GM12878 (cell line): Measurements from ENCODE around the gene PPP2R5C. TPM values are rescaled to one million over a fixed set of nuclear protein-coding genes. Genes with fewer than 3 reads are reported as not detected.

ENCODE experiments used
- BMI1 ChIP-seq: fragments of 450-650 bp; IDR thresholded peaks from 2 replicates; pipeline ENCODE4 v1.6.1; 2016; ENCODE audit warnings: mild to moderate bottlenecking, moderate library complexity, borderline replicate concordance
- CBX3 ChIP-seq: fragments of 200-600 bp; sonication (generic); IDR thresholded peaks from 2 replicates; pipeline ENCODE4 v1.6.1; 2016; ENCODE audit warnings: low read depth, borderline replicate concordance
- GABPA ChIP-seq: IDR thresholded peaks from 2 replicates; pipeline ENCODE4 v1.6.1; 2014; ENCODE audit warnings: antibody characterized with exemption, low read depth, mild to moderate bottlenecking, inconsistent platforms
- IKZF2 ChIP-seq, 2 experiments: fragments of 450-650 bp; IDR thresholded peaks; 2 replicates each; pipeline ENCODE4 v1.6.1; 2017; ENCODE audit warnings: mild to moderate bottlenecking in 2 of 2, moderate library complexity in 2 of 2
- JUND ChIP-seq: IDR thresholded peaks from 2 replicates; pipeline ENCODE4 v1.6.1; 2012; ENCODE audit warnings: low read depth, mild to moderate bottlenecking, low read length, improper control_type of control experiment, moderate library complexity
- MEF2B ChIP-seq: fragments of 450-650 bp; IDR thresholded peaks from 2 replicates; pipeline ENCODE4 v1.6.1; 2018; ENCODE audit warnings: mild to moderate bottlenecking, moderate library complexity; ENCODE audit not compliant: partially characterized antibody, poor library complexity, severe bottlenecking
- PML ChIP-seq: IDR thresholded peaks from 2 replicates; pipeline ENCODE4 v1.6.1; 2012; ENCODE audit warnings: low read length, inconsistent platforms
- RB1 ChIP-seq: fragments of 450-650 bp; formaldehyde crosslinking; IDR thresholded peaks from 2 replicates; pipeline ENCODE4 v1.6.1; 2017; ENCODE audit warnings: mild to moderate bottlenecking, borderline replicate concordance
- RCOR1 ChIP-seq: conservative IDR thresholded peaks from 2 replicates; pipeline ENCODE4 v1.6.1; 2012; ENCODE audit warnings: low read depth, low read length, improper control_type of control experiment
- SIN3A ChIP-seq: IDR thresholded peaks from 2 replicates; pipeline ENCODE4 v1.6.1; 2012; ENCODE audit warnings: low read depth, low read length, improper control_type of control experiment
- SMAD5 ChIP-seq: IDR thresholded peaks from 2 replicates; pipeline ENCODE4 v1.6.1; 2016; ENCODE audit warnings: antibody characterized with exemption, low read depth
- STAT3 ChIP-seq: IDR thresholded peaks from 2 replicates; pipeline ENCODE4 v1.6.1; 2011; ENCODE audit warnings: low read depth, low read length, improper control_type of control experiment
- SUPT20H ChIP-seq: IDR thresholded peaks from 2 replicates; pipeline ENCODE4 v1.6.1; 2011; ENCODE audit warnings: low read depth, mild to moderate bottlenecking, low read length, moderate library complexity, borderline replicate concordance; ENCODE audit not compliant: control insufficient read depth
- YY1 ChIP-seq: IDR thresholded peaks from 2 replicates; pipeline ENCODE4 v1.6.1; 2011; ENCODE audit warnings: low read depth, mild to moderate bottlenecking, low read length
- ZNF217 ChIP-seq: fragments of 450-650 bp; IDR thresholded peaks from 2 replicates; pipeline ENCODE4 v1.6.1; 2017; ENCODE audit warnings: antibody characterized with exemption, mild to moderate bottlenecking
- ZNF274 ChIP-seq: IDR thresholded peaks from one replicate; pipeline ENCODE4 v1.8.0; 2011; ENCODE audit not compliant: insufficient read length, insufficient read depth
- ZNF622 ChIP-seq: fragments of 450-650 bp; IDR thresholded peaks from 2 replicates; pipeline ENCODE4 v1.6.1; 2017; ENCODE audit warnings: mild to moderate bottlenecking, inconsistent platforms
- polyA plus RNA-seq, 11 experiments: library from polyadenylated mRNA; depleted of rRNA in 4 of 11; unstranded in 6 of 11; stranded (reverse) in 5 of 11; fragments of >200 nt; fragmentation: Nextera tagmentation in 4 of 11; fragmentation: Illumina TruSeq in 1 of 11; extraction: Ambion mirVana in 4 of 11; extraction: Trizol in 1 of 11; gene quantifications; 1 replicate in 1 of 11; 2 replicates in 10 of 11; pipeline versions ENCODE4 v1.2.1 to v1.2.3, GENCODE V29; 2011 to 2016; ENCODE audit warnings: inconsistent platforms in 2 of 11, missing spikeins in 2 of 11, low read depth in 1 of 11
- total RNA-seq, 4 experiments: library from RNA; depleted of rRNA in 3 of 4; stranded (reverse); fragments of >200 nt in 3 of 4; fragmentation: Illumina TruSeq in 1 of 4; extraction: Trizol in 1 of 4; gene quantifications; 2 replicates each; pipeline versions ENCODE4 v1.2.1 to v1.2.3, GENCODE V29; 2013 to 2021
- TF ChIP-seq, protein P1 (sequence below): IDR thresholded peaks from 2 replicates; pipeline ENCODE4 v1.6.1; 2011; ENCODE audit warnings: mild to moderate bottlenecking, low read depth, low read length, moderate library complexity; ENCODE audit not compliant: insufficient replicate concordance
- TF ChIP-seq, protein P2 (sequence below): fragments of 450-650 bp; IDR thresholded peaks from 2 replicates; pipeline ENCODE4 v1.6.1; 2017; ENCODE audit warnings: mild to moderate bottlenecking
- TF ChIP-seq, protein P3 (sequence below): fragments of 450-650 bp; formaldehyde crosslinking; IDR thresholded peaks from 2 replicates; pipeline ENCODE4 v1.4.0; 2022; ENCODE audit warnings: mild to moderate bottlenecking, moderate library complexity
- TF ChIP-seq, protein P4 (sequence below): fragments of 450-650 bp; IDR thresholded peaks from 2 replicates; pipeline ENCODE4 v1.6.1; 2017; ENCODE audit warnings: borderline replicate concordance

The PPP2R5C gene
- total and polyA plus RNA-seq, 10 of the 15 experiments (the other 5 are each of a cell fraction or from before 2014, with no cell fraction given): 106 to 199 (median 144) TPM

DNA sequence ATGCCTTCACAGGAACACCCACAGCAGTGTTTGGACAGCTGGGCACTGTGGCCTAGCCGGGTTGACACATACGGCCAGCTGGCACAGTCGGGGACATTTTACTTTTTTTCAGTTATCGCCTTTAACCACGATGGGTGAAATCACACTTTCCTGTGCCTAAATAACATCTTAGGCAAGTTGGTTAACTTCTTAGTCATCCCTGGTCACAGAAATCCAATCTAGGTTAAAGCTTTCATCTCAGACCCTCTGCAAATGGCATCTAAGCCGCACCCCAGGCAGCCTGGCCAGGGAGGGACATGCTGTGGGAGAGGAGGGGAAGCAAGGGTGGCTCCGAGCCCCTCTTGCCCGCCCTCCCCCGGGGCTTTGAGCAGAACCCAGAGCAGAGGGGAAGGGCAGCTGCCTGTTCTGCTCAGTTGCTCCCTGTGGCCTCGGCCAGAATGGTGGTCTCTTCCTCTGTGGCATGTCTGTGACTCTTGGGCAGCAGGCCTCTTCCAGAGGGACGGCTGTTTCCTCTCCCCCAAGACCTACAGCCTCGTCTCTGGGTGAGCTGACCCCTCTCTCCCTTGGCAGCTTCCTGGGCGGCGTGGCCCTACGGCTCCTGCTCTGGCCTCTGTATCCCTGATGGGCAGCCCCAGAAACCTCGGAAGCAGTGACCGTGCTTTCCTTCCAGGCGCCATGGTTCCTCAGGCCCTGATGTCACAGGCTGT, 117.5 kb downstream of the PPP2R5C start (continued):
- no peak for TF ChIP-seq IKZF2 (IDR thresholded peaks at IDR 0.05)
- no peak for TF ChIP-seq GABPA
- TF ChIP-seq, protein P1, sequence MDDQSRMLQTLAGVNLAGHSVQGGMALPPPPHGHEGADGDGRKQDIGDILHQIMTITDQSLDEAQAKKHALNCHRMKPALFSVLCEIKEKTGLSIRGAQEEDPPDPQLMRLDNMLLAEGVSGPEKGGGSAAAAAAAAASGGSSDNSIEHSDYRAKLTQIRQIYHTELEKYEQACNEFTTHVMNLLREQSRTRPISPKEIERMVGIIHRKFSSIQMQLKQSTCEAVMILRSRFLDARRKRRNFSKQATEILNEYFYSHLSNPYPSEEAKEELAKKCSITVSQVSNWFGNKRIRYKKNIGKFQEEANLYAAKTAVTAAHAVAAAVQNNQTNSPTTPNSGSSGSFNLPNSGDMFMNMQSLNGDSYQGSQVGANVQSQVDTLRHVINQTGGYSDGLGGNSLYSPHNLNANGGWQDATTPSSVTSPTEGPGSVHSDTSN: no peak
- no peak for TF ChIP-seq PML
- no peak for TF ChIP-seq CBX3
- TF ChIP-seq YY1: 0 out of 2 replicates have a peak, but pooled peaks have one; percentile 5
- TF ChIP-seq SMAD5: no peak
- TF ChIP-seq BMI1: no peak
- no peak for TF ChIP-seq SIN3A
- no peak for TF ChIP-seq STAT3
- TF ChIP-seq ZNF622: no peak
- no peak for TF ChIP-seq ZNF217
- TF ChIP-seq SUPT20H: no peak
- TF ChIP-seq, protein P2, sequence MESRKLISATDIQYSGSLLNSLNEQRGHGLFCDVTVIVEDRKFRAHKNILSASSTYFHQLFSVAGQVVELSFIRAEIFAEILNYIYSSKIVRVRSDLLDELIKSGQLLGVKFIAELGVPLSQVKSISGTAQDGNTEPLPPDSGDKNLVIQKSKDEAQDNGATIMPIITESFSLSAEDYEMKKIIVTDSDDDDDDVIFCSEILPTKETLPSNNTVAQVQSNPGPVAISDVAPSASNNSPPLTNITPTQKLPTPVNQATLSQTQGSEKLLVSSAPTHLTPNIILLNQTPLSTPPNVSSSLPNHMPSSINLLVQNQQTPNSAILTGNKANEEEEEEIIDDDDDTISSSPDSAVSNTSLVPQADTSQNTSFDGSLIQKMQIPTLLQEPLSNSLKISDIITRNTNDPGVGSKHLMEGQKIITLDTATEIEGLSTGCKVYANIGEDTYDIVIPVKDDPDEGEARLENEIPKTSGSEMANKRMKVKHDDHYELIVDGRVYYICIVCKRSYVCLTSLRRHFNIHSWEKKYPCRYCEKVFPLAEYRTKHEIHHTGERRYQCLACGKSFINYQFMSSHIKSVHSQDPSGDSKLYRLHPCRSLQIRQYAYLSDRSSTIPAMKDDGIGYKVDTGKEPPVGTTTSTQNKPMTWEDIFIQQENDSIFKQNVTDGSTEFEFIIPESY: no peak
- TF ChIP-seq, protein P3, sequence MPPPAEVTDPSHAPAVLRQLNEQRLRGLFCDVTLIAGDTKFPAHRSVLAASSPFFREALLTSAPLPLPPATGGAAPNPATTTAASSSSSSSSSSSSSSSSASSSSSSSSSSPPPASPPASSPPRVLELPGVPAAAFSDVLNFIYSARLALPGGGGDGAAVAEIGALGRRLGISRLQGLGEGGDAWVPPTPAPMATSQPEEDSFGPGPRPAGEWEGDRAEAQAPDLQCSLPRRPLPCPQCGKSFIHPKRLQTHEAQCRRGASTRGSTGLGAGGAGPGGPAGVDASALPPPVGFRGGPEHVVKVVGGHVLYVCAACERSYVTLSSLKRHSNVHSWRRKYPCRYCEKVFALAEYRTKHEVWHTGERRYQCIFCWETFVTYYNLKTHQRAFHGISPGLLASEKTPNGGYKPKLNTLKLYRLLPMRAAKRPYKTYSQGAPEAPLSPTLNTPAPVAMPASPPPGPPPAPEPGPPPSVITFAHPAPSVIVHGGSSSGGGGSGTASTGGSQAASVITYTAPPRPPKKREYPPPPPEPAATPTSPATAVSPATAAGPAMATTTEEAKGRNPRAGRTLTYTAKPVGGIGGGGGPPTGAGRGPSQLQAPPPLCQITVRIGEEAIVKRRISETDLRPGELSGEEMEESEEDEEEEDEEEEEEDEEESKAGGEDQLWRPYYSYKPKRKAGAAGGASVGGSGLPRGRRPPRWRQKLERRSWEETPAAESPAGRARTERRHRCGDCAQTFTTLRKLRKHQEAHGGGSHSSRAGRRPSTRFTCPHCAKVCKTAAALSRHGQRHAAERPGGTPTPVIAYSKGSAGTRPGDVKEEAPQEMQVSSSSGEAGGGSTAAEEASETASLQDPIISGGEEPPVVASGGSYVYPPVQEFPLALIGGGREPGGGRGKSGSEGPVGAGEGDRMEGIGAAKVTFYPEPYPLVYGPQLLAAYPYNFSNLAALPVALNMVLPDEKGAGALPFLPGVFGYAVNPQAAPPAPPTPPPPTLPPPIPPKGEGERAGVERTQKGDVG (CRISPR knock-in tag): no peak
- no peak for TF ChIP-seq MEF2B
- TF ChIP-seq ZNF274: no peak
- TF ChIP-seq RCOR1: no peak
- TF ChIP-seq JUND: no peak
- TF ChIP-seq RB1: no peak
- TF ChIP-seq, protein P4, sequence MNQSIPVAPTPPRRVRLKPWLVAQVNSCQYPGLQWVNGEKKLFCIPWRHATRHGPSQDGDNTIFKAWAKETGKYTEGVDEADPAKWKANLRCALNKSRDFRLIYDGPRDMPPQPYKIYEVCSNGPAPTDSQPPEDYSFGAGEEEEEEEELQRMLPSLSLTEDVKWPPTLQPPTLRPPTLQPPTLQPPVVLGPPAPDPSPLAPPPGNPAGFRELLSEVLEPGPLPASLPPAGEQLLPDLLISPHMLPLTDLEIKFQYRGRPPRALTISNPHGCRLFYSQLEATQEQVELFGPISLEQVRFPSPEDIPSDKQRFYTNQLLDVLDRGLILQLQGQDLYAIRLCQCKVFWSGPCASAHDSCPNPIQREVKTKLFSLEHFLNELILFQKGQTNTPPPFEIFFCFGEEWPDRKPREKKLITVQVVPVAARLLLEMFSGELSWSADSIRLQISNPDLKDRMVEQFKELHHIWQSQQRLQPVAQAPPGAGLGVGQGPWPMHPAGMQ: no peak
